ENCODE results near the gene CAPN3.

The CAPN3 gene

GRCh38 chr15:42356851-42357250, 2.5 kb upstream of the CAPN3 start:
- DNase-seq (ENCODE audit: low read depth in 3 of 3), result no peak

GRCh38 chr15:42358141-42358540, 1.2 kb upstream of the CAPN3 start:
- DNase-seq (ENCODE audit: low read depth in 3 of 3), result no peak

- DNase-seq (ENCODE audit: low read depth in 3 of 3), result no peak
Measured at GRCh38 chr15:42359985-42360384, 684 bp downstream of the CAPN3 start.

- DNase-seq (ENCODE audit: low read depth in 3 of 3), result no peak
Measured at GRCh38 chr15:42360535-42361112, 1.3 kb downstream of the CAPN3 start.

- no peak for DNase-seq (ENCODE audit: low read depth in 3 of 3)
Measured at GRCh38 chr15:42363487-42363886, 4.2 kb downstream of the CAPN3 start.

GRCh38 chr15:42363942-42364341, 4.6 kb downstream of the CAPN3 start:
- no peak for DNase-seq (ENCODE audit: low read depth in 3 of 3)

- no peak for DNase-seq (ENCODE audit: low read depth in 3 of 3)
Measured at GRCh38 chr15:42364529-42364928, 5.2 kb downstream of the CAPN3 start.

- no peak for DNase-seq (ENCODE audit: low read depth in 3 of 3)
Measured at GRCh38 chr15:42365921-42366550, 6.7 kb downstream of the CAPN3 start.

GRCh38 chr15:42367041-42367440, 7.7 kb downstream of the CAPN3 start:
- DNase-seq (ENCODE audit: low read depth in 3 of 3), result no peak

GRCh38 chr15:42368096-42368495, 8.8 kb downstream of the CAPN3 start:
- DNase-seq (ENCODE audit: low read depth in 3 of 3), result no peak

GRCh38 chr15:42371096-42371495, 11.8 kb downstream of the CAPN3 start:
- no peak for DNase-seq (ENCODE audit: low read depth in 3 of 3)

GRCh38 chr15:42373274-42373673, 14.0 kb downstream of the CAPN3 start:
- DNase-seq (ENCODE audit: low read depth in 3 of 3), result no peak

GRCh38 chr15:42373936-42374335, 14.6 kb downstream of the CAPN3 start:
- no peak for DNase-seq (ENCODE audit: low read depth in 3 of 3)

GRCh38 chr15:42374810-42375209, 15.5 kb downstream of the CAPN3 start:
- DNase-seq (ENCODE audit: low read depth in 3 of 3), result no peak

- no peak for DNase-seq (ENCODE audit: low read depth in 3 of 3)
Measured at GRCh38 chr15:42375252-42375651, 16.0 kb downstream of the CAPN3 start.

- DNase-seq (ENCODE audit: low read depth in 3 of 3), result no peak
Measured at GRCh38 chr15:42375941-42376340, 16.6 kb downstream of the CAPN3 start.

- DNase-seq (ENCODE audit: low read depth in 3 of 3), result no peak
Measured at GRCh38 chr15:42378011-42378410, 18.7 kb downstream of the CAPN3 start.

- no peak for DNase-seq (ENCODE audit: low read depth in 3 of 3)
Measured at GRCh38 chr15:42384597-42384996, 25.3 kb downstream of the CAPN3 start.

- DNase-seq (ENCODE audit: low read depth in 3 of 3), result no peak
Measured at GRCh38 chr15:42385206-42385979, 26.1 kb downstream of the CAPN3 start.

- no peak for DNase-seq (ENCODE audit: low read depth in 3 of 3)
Measured at GRCh38 chr15:42385980-42386700, 26.8 kb downstream of the CAPN3 start.

- no peak for DNase-seq (ENCODE audit: low read depth in 3 of 3)
Measured at GRCh38 chr15:42387603-42388002, 28.3 kb downstream of the CAPN3 start.

- DNase-seq (ENCODE audit: low read depth in 3 of 3), result no peak
Measured at GRCh38 chr15:42392309-42393024, 33.2 kb downstream of the CAPN3 start.
